ENCODE results near the gene RPS6KA4.

RPS6KA4 gene

GRCh38 chr11:64348383-64349024 lies 10.5 kb upstream of the RPS6KA4 start:
- DNase-seq (ENCODE audit: low read depth), result peak; percentile 51

GRCh38 chr11:64349025-64349387 lies 10.0 kb upstream of the RPS6KA4 start:
- no peak for DNase-seq (ENCODE audit: low read depth)

GRCh38 chr11:64349404-64349803 lies 9.6 kb upstream of the RPS6KA4 start:
- DNase-seq (ENCODE audit: low read depth), result no peak

DNA sequence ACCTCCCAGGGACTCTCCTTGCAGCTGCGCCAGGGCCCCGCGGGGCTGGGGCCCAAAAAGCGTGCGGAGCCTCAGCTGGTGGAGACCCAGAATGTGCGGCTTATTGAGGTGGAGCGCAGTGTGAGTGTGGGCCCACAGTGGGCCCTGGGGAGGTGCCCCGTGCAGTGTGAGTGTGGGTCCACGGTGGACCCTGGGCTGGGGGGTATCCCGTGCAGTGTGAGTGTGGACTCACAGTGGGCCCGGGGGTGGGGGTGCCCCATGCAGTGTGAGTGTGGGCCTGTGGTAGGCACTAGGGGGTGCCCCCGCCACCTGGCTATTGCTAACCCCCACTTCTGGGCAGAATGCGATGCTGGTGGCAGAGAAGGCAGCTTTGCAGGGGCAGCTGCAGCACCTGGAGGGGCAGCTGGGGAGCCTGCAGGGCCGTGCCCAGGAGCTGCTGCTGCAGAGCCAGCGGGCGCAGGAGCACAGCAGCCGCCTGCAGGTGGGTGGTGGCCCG lies 7.8 kb upstream of the RPS6KA4 start:
- no peak for DNase-seq (ENCODE audit: low read depth)

- DNase-seq (ENCODE audit: low read depth), result no peak
Measured at GRCh38 chr11:64352099-64352994, 6.6 kb upstream of the RPS6KA4 start.

- no peak for DNase-seq (ENCODE audit: low read depth)
Measured at GRCh38 chr11:64352995-64353714, 5.8 kb upstream of the RPS6KA4 start.

DNA sequence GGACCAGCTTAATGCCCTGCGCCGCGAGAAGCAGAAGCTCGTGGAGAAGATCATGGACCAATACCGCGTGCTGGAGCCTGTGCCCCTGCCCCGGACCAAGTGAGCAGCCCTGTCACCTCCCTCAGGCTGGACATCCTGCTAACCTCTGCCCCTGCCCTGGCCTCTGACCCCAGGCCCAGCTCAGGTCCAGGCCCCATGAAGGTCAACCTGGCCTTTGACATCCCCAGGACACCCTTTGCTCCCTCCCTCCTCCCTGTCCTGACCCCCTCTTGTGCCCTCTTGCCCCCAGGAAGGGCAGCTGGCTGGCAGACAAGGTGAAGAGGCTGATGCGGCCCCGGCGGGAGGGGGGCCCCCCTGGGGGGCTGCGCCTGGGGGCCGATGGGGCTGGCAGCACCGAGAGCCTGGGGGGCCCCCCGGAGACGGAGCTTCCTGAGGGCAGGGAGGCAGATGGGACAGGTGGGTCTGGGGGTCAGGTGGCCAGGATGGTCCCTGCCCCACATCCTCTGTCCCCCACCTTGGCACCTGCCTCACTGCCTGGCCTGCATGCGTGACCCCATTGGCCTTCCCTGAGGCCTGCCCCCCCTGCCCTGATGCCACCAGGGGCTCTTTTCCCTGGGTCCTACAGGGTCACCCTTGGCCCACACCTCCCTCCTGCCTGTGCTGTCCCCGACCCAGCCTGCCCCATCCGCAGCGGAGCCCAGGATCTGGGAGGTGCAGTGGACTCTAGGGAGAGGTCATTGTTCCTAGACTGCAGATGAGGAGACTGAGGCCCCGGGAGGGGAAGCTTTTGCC lies 5.1 kb upstream of the RPS6KA4 start:
- DNase-seq (ENCODE audit: low read depth), result no peak

- DNase-seq (ENCODE audit: low read depth), result peak; percentile 58
Measured at GRCh38 chr11:64355078-64355940, 3.7 kb upstream of the RPS6KA4 start.

- DNase-seq (ENCODE audit: low read depth), result peak; percentile 22
Measured at GRCh38 chr11:64356498-64357411, 2.2 kb upstream of the RPS6KA4 start.

DNA sequence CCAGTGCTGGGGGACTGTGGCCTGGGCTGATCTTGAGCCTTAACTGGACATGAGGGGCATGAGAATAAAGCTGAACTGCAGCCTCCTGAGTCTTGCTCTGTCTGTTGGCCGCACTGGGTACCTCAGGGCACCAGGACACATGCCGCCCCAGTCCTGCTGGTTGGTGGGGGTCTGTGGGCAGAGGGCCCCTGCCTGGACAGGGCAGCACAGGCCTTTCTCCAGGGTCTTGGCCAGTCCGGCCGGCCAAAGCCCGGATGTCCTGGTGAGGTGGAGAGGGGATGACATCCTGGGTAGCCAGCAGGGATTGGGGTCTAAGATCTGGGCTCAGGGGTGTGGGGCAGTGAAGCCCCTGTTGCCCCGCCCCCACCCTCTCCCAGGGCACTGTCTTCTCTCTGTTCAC lies 1.5 kb upstream of the RPS6KA4 start:
- DNase-seq (ENCODE audit: low read depth), result no peak

DNA sequence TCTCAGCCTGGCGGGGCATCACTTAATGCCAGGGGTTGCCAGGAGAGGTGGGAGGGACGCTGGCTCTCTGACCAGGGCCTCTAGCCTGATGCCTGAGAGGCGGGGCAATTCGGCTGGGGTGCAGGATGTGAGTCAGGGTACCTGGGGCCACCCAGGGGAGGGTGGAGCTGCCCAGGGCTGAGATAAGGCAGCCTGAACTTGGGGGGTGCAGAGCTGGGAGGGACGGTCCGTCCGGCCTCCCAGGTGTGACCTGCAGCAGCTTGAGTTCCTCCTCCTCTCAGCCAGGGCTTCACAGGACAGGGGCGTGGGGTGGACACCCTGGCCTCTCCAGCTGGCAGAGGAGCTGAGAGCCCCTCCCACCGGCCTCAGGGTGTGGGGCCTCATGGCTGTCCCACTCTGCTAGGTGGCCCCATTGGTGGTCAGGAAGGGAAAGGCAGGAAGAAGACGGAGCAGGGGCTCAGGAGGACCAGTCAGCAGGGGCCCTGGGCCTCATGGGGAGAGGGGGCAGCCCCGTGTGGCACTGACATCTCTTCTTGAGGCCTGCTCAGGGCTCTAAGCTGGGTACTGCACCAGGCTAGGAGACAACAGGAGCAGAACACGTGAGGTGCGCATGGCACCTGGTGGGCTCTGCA lies 942 bp upstream of the RPS6KA4 start:
- no peak for DNase-seq (ENCODE audit: low read depth)

DNA sequence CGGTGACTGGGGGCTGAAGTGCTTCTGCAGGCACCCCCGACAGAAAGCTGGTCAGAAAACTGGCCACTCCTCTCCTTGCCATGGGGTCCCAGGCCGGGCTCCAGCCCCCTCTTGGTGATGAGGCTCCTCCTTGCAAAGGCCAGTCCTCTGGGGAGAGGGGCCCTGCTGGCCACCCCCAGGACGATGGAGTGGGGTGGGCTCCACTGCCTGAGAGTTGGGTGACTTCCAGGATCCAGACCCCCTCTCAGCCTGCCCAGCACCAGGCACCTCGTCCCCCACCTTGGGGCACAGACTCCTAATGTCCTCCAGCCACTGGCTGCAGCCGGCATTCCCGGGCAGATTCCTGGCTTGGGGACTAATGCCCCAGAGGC lies 441 bp upstream of the RPS6KA4 start:
- DNase-seq (ENCODE audit: low read depth), result no peak

GRCh38 chr11:64359712-64360445 lies 917 bp downstream of the RPS6KA4 start:
- no peak for DNase-seq (ENCODE audit: low read depth)

GRCh38 chr11:64360448-64360921 lies 1.5 kb downstream of the RPS6KA4 start:
- no peak for DNase-seq (ENCODE audit: low read depth)

GRCh38 chr11:64361659-64362058 lies 2.7 kb downstream of the RPS6KA4 start:
- DNase-seq (ENCODE audit: low read depth), result no peak

- DNase-seq (ENCODE audit: low read depth), result no peak
Measured at GRCh38 chr11:64362339-64362738, 3.4 kb downstream of the RPS6KA4 start.

DNA sequence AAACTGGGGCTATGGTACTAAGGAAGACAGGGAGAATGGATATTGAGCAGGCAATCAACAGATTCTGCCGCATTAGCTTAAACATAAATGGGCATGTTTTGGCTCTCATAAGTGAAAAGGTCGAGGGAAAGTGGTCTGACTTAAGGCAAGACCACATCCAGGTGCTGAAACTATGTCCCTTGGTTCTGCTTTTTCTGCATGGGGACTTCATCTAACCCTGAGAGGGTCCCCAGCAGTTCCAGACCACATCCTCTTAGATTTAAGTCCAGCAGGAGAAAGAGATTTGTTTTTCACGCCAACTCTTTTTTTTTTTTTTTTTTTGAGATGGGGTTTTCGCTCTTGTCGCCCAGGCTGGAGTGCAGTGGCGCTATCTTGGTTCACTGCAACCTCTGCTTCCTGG lies 5.5 kb downstream of the RPS6KA4 start:
- no peak for DNase-seq (ENCODE audit: low read depth)

- DNase-seq (ENCODE audit: low read depth), result no peak
Measured at GRCh38 chr11:64364911-64365310, 5.9 kb downstream of the RPS6KA4 start.

DNA sequence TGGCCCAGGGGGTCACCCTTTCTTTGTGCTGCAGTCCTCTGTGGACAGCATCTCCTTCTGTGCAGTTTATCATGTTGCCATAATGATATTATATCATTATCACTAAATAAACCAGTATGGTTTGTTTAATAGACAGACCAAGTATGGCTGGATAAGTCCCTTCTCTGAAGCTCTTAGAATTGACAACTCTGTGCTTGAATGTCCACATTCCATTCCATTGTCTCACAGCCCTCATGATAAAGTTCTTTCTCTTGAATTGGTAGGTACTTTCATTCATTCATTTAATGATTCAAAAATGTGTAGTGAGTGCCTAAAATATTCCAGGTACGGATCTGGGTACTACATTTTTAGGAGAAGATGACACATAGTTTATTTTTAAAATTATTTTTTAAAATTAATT lies 7.8 kb downstream of the RPS6KA4 start:
- no peak for DNase-seq (ENCODE audit: low read depth)

Data from fibroblast of the conjunctiva (primary cell).